Measurements from ENCODE around the gene TRIM14. TPM values are rescaled to one million over a fixed set of nuclear protein-coding genes. Genes with fewer than 3 reads are reported as not detected.
A peak's percentile ranks its signal among the peaks of the same experiment; 100 is the strongest.
"Not testable (repeated sequence)": the region's sequence is repeated elsewhere in the genome, so short reads cannot be mapped to it uniquely, and the experiment has no call there.

TRIM14 gene
- total RNA-seq, 1 donor from 2014 or later: 1.8 TPM

- Histone ChIP-seq H3K4me3 (ENCODE audit: low read depth, low read length) (peak overlapping the region; percentile 16), H3K27me3 (ENCODE audit: control insufficient read depth, insufficient read depth, low read length) (no peaks in the 10 kb centered on the region), H3K36me3 (ENCODE audit: control insufficient read depth, insufficient read depth, low read length) (peaks cover 7% of the 10 kb centered on the region)
- FAIRE-seq (no peak), DNase-seq (ENCODE audit: low read depth) (peak; percentile 70)
- TF ChIP-seq, protein P1, sequence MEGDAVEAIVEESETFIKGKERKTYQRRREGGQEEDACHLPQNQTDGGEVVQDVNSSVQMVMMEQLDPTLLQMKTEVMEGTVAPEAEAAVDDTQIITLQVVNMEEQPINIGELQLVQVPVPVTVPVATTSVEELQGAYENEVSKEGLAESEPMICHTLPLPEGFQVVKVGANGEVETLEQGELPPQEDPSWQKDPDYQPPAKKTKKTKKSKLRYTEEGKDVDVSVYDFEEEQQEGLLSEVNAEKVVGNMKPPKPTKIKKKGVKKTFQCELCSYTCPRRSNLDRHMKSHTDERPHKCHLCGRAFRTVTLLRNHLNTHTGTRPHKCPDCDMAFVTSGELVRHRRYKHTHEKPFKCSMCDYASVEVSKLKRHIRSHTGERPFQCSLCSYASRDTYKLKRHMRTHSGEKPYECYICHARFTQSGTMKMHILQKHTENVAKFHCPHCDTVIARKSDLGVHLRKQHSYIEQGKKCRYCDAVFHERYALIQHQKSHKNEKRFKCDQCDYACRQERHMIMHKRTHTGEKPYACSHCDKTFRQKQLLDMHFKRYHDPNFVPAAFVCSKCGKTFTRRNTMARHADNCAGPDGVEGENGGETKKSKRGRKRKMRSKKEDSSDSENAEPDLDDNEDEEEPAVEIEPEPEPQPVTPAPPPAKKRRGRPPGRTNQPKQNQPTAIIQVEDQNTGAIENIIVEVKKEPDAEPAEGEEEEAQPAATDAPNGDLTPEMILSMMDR (IDR thresholded peaks at IDR 0.05; ENCODE audit: insufficient read depth, low read length, severe bottlenecking): no peak
These were observed 27.0 kb downstream of the TRIM14 start for GRCh38 chr9:98091735-98092612.

DNA sequence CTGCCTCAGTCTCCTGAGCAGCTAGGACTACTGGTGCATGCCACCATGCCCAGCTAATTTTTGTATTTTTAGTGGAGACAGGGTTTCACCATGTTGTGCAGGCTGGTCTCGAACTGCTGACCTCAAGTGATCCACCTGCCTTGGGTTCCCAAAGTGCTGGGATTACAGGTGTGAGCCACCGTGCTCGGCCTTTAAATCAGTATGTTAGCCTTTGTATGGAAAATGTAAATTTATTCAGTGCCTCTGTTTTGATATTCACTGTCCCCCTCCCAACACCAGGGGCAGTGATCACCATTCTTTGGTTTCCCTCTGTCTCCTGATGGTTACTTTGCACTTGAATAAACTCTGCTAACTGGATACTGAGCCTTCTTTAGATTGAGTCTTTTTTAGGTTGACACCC, 28.3 kb downstream of the TRIM14 start:
- H3K36me3 ChIP-seq (ENCODE audit: control insufficient read depth, insufficient read depth, low read length); H3K4me3 ChIP-seq (ENCODE audit: low read depth, low read length); FAIRE-seq; H3K27me3 ChIP-seq (ENCODE audit: control insufficient read depth, insufficient read depth, low read length); DNase-seq (ENCODE audit: low read depth): not testable (repeated sequence)

DNA sequence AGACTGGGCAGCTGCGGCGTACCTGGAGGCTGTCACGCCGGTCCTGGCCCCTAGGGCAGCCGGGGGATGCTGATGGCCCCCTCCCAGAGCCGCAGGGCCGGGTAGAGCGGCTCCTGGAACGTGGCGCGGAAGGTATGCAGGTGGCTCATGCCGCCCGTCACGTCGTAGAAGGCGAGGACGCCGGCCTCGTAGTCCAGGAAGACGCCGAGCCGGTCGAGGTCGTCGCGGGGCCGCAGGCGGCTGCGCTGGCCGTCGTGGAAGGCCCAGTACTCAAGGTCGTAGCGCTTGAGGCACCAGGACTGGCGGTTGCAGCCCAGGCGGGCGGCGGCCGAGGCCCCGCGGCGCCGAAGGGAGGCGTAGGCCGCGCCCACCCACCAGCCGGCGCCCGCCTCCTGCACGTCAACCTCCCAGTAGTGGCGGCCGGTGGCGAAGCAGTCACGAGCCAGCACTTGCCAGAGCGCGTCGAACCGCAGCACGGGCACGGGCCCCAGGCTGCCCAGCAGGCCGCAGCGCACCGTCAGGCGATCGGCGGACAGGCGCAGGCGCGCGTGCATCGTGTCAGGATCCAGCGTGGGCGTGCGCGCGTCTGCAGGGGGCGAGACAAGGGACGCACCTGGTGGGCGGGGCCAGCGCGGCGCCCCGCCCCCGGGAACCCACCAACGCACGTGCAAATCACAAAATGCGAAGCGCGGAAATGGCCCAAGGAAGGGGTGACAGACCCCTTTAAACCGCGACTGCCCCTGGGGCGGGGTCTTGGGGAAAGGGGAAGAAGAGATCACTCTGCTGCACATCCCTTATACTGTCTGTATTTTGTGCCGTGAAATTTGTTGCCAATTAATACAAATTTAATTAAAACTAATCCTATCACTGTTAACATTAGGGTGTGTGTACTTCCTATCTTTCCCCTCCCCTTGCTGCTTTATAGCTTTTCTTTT, 31.3 kb downstream of the TRIM14 start:
- H3K4me3 ChIP-seq (ENCODE audit: low read depth, low read length): peak overlapping the region; percentile 28
- FAIRE-seq: no peak
- TF ChIP-seq, protein P1 (IDR thresholded peaks at IDR 0.05; ENCODE audit: insufficient read depth, low read length, severe bottlenecking): peak; percentile 5
- H3K27me3 ChIP-seq (ENCODE audit: control insufficient read depth, insufficient read depth, low read length): no peaks in the 10 kb centered on the region
- DNase-seq (ENCODE audit: low read depth): peak; percentile 81
- peaks cover 1% of the 10 kb centered on the region for H3K36me3 ChIP-seq (ENCODE audit: control insufficient read depth, insufficient read depth, low read length)

DNA sequence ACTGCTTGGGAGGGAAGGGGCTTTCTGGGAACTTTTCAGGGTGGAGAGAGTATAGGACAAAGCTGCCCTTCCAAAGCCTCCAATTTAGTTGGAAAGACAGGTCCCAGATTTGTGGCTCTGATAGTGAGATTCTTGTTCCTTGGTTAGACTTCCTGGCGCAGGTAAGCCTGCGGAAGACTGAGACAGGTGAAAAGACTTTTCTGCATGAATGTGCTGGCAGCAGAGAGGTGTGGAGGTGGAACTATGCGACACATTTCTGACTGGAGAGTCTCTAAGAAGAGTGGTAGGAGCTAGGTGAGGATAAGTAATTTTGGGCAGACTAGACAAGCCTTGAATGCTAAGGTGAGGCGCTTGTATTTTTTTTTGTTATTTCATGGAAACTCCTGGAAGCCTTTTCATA, 32.6 kb downstream of the TRIM14 start:
- TF ChIP-seq, protein P1 (IDR thresholded peaks at IDR 0.05; ENCODE audit: insufficient read depth, low read length, severe bottlenecking): no peak
- Histone ChIP-seq H3K4me3 (ENCODE audit: low read depth, low read length) (no peak overlapping the region), H3K27me3 (ENCODE audit: control insufficient read depth, insufficient read depth, low read length) (no peaks in the 10 kb centered on the region), H3K36me3 (ENCODE audit: control insufficient read depth, insufficient read depth, low read length) (peaks cover 1% of the 10 kb centered on the region)
- FAIRE-seq (no peak), DNase-seq (ENCODE audit: low read depth) (no peak)

- Histone ChIP-seq H3K27me3 (ENCODE audit: control insufficient read depth, insufficient read depth, low read length) (no peaks in the 10 kb centered on the region), H3K4me3 (ENCODE audit: low read depth, low read length) (no peak overlapping the region), H3K36me3 (ENCODE audit: control insufficient read depth, insufficient read depth, low read length) (peaks cover 3% of the 10 kb centered on the region)
- DNase-seq (ENCODE audit: low read depth) (peak; percentile 42), FAIRE-seq (no peak)
- TF ChIP-seq, protein P1 (IDR thresholded peaks at IDR 0.05; ENCODE audit: insufficient read depth, low read length, severe bottlenecking): no peak
These were observed 33.1 kb downstream of the TRIM14 start for GRCh38 chr9:98085944-98086343.

- Histone ChIP-seq H3K36me3 (ENCODE audit: control insufficient read depth, insufficient read depth, low read length) (peaks cover 7% of the 10 kb centered on the region), H3K4me3 (ENCODE audit: low read depth, low read length) (no peak overlapping the region), H3K27me3 (ENCODE audit: control insufficient read depth, insufficient read depth, low read length) (no peaks in the 10 kb centered on the region)
- no peak for FAIRE-seq
- DNase-seq (ENCODE audit: low read depth): no peak
- TF ChIP-seq, protein P1 (IDR thresholded peaks at IDR 0.05; ENCODE audit: insufficient read depth, low read length, severe bottlenecking): no peak
These were observed 34.0 kb downstream of the TRIM14 start for GRCh38 chr9:98085058-98085457.

Measured in bronchial epithelial cell (primary cell).